Measurements from ENCODE around the gene KNDC1.
"Not testable (repeated sequence)": the region's sequence is repeated elsewhere in the genome, so short reads cannot be mapped to it uniquely, and the experiment has no call there.

Gene KNDC1

DNA sequence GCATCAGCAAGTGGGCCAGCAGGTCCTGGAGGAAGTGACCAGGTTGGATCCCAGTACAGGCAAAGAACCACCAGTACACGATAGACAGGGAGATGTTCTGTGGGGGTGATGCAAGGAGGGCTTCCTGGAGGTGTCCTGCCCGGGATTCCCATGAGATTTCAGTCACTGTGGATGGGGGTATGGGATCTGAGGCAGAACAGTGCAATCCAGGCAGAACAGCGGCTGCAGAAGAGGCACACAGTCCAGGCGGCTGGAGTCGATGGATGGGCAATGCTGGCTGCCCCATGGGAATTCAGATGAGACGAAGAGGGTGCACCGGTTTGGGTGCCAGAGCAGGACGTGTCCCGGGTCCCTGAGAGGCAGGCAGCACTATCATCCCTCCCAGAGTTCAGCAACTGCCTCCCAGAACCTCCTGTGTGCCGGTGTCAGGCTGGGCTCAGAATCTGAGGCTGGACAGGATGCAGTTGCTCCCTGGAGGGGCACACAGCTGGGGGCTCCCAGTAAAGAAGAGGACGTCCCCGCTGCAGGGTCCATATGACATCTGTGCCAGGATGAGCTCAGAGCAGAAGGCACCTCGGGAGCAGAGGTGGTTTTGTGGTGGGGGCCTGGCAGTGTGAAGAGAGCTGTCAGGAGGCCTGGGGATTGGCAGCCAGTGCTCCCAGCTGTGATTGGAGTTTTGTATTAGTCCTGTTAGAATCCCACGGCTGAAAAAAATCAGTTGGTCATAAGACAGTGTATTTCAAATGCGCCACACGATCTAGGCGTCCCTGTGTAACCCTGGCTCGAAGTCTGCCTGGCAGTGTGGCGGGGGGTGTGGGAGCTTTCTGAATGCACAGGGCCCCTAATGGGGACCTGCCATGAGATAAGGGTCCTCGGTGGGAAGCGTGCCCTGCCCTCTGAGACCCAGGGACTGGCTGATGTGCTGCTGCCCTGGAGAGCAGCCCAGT lies 3.2 kb downstream of the KNDC1 start:
- no peak for DNase-seq

DNA sequence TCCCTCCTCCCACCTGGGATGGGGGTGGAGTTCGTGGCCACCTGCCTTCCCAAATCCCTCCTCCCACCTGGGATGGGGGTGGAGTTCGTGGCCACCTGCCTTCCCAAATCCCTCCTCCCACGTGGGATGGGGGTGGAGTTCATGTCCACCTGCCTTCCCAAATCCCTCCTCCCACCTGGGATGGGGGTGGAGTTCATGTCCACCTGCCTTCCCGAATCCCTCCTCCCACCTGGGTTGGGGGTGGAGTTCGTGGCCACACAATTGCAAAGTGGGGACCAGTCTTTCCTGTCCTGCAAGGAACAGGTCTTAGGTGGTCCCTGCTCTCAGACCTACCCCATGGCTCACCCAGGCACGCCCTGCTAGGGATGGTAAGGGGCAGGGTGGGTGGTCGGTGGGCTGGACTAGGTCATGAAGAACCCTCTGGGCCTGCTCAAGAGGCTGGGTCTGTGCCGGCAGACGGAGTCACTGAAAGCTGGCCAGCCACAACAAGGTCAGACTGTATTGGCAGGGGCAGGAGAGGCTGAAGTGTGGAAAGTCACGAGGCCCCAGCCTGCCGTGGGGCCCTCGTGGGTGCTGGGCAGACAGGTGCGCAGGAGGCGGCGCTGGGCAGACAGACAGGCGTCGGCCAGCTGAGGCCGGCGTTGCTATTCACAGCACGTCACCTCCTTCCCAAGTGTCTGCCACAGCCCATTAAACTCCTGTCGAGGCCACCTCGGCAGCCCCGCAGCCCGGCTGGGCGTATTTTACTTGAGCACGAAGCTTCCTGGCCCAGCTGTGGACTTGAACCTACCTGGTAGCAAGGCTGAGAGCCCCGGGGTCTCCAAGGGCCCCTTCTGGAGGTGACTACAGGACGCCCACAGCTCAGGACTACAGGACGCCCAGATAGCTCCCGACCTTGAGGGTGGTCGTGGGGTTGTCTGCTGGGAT lies 4.1 kb downstream of the KNDC1 start:
- no peak for DNase-seq

DNA sequence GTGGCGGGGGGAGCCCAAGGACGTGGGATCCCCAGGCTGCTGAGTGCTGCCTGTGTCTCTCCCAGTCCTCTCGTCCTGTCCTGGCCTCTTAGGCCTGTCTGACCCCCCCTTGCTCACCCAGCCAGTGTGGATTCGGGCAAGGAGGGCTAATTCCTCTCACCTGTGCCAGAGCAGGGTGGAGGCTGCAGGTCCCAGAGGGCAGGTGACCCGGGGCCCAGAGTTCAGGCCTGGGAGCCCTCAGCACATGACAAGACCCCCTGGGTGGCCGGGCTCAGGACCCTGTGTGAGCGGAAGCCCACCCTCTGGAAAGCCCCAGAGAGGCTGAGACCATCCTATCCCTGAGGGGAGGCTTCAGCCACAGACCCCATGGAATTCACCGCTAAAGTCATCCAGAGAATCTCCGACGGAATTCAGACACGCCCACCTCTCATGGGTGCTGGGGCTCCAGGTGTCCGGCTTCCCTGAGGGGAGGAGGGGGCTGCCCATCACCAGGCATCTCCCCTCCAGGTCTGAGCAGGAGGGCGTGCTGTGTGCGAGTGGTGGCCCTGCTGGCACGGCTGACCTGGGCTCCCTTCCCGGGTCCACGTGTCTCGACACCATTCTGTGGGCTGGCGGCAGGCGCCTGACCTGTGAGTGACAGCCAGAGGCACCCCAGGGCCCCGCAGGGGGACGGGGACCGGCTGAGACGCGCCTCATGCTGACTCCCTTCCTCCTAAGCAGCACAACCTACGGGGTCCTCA lies 5.0 kb downstream of the KNDC1 start:
- no peak for DNase-seq

- DNase-seq = no peak
These were observed 5.8 kb downstream of the KNDC1 start for GRCh38 chr10:133165556-133166503.

DNA sequence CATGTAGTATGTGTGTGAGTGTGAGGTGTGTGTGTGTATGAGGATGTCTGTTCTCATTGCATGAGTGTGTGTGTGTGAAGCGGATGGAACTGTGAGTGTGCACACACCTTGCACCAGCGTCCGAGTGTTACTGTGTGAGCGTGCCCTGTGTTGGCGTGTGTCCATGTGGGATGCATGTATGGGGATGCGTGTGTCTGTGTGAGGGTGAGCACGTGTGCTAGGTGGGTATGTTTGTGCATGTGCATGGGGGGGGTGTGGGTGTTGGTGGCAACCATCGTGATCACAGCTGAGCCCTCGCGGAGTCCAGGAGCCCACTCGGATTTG lies 6.4 kb downstream of the KNDC1 start:
- DNase-seq = no peak

DNA sequence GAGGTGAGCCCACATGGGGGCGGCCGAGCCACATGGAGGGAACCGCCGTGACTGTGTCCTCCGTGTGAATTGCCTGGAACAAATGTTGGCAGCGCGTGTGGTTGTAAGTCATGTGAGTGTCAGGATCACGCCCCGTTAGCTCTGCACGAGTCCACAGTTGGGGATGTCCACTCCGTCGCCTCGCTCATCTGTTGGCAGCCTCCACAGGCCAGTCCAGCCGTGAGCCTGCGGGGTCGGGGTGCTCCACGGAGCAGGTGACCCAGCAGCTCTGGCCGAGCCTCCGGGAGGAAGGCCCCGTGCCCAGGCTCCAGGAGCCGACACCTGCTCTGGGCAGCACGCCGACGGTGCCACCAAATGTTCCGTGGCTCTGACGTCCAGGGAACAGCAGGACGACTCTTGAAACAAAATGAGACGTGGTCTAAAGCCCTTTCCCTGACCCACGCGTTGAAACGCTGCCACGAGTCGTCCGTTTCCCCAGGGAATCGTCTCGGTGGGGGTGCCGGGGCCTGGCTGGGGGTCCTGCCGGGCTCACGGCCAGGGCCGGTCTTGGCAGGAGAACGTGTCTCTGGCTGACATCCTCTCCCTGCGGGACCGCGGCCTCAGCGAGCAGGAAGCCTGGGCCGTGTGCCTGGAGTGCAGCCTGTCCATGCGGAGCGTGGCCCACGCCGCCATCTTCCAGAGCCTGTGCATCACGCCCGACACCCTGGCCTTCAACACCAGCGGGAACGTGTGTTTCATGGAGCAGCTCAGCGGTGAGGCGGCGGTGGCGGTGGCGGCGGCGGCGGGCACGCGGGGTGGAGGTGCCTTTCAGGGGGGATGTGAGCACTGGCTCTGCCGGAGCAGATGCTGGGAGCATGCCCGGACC lies 7.0 kb downstream of the KNDC1 start:
- DNase-seq = no peak

- no peak for DNase-seq
These were observed 7.9 kb downstream of the KNDC1 start for GRCh38 chr10:133167693-133168616.

DNA sequence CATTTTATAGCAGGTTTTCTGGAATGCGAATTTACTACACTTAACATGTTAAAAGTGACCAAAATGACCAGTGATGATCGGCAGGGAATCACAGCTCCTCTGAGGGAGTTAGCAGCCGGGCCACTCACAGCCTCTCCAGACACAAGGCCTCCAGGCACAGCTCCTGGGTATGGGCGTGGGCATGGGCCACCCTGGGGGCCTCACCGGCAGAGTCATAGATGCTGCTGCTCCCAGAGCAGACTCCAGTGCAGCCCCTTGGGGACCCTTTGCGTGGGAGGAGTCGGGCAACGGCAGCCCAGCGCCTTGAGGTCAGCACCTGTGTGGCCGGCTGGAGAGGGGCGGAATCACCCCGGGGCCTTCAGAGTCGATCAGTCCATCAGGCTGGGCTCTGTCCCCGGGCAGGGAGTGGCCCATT lies 8.6 kb downstream of the KNDC1 start:
- no peak for DNase-seq

- no peak for DNase-seq
These were observed 9.3 kb downstream of the KNDC1 start for GRCh38 chr10:133169173-133169947.

- DNase-seq = no peak
These were observed 10.1 kb downstream of the KNDC1 start for GRCh38 chr10:133170092-133170491.

DNA sequence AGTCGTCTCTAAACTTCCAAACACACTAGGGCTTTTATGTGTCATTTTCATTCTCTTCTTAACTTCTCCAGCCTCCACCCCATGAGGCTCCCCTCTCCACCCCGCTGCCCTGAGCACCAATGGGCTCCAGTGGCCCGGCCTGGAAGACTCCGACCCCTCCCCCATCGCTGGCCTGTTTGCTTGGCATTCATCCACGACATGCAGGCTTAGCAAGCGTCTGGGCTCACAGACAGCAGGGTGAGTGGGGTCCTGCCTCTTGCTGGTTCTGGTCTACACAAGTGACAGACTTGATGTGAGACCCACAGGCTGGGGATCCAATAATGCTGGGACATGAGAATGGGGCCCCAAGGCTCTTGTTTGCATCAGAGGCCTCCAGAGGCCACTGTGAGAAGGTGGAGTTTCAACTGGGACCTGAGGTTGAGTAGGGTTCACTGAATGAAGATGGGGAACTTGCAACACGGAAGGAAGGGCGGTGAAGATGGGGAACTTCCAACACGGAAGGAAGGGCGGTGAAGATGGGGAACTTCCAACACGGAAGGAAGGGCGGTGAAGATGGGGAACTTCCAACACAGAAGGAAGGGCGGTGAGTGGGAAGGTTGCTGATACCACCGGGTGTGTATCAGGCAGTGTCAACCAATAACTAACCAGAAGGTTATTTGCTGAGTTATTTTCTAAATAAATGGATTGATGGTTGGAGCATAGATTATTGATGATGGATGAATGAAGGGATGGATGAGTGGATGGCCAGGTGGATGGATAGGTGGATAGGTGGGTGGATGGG lies 14.0 kb downstream of the KNDC1 start:
- no peak for DNase-seq

DNA sequence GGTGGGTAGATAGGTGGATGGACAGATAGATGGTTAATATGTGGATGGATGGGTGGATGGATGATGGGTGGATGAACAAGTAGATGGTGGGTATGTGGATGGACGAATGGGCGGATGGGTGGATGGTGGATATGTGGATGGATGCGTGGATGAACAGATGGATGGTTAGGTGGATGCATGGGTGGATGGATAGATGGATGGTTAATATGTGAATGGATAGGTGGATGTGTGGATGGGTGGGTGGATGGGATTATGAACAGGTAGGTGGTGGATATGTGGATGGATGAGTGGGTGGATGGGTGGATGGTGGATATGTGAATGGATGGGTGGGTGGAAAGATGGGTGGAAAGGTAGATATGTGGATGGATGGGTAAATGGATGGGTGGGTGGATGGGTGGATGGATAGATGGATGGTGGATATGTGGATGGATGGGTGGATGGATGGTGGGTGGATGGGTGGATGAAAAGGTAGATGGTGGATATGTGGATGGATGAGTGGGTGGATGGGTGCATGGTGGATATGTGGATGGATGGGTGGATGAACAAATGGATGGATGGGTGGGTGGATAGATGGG lies 14.8 kb downstream of the KNDC1 start:
- DNase-seq = no peak

DNA sequence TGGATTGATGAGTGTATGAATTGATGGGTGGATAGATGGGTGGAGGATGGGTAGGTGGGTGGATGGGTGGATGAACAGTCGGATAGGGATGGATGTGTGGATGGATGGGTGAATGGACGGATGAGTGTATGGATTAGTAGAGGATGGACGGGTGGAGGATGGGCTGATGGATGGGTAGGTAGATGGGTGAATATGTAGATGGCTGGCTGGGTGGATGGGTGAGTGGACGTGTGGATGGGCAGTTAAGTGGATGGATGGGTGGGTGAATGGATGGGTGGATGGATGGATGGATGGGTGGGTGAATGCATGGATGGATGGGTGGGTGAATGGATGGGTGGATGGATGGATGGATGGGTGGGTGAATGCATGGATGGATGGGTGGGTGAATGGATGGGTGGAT lies 15.6 kb downstream of the KNDC1 start:
- DNase-seq = not testable (repeated sequence)

- no peak for DNase-seq
These were observed 16.5 kb downstream of the KNDC1 start for GRCh38 chr10:133176546-133176945.

DNA sequence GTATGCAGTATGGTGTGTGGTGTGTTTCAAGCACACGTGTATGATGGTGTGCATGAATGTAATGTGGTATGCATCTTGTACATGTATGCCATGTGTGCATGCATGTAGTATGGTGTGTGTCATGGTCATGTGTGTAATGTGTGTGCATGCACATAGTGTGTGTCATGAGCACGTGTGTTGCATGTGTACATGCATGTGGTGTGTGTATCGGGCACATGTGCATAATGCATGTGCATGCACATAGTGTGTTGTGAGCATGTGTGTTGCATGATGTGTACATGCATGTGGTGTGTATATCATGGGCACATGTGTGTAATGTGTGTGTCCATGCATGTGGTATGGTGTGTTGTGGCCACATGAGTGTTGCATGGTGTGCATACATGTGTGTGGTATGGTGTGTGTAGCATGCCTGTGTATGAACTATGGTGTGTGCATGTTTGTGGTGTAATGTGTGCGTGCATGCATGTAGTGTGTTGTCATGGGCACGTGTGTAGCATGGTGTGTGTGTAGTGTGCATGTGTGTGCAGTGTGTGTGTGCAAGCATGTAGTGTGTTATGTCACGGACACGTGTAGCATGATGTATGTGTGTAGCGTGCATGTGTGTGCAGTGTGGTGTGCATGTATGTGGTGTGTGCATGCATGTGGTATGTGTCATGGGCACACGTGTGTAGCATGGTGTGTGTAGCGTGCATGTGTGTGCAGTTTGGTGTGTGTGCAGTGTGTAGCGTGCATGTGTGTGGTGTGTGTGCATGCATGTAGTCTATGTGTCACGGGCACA lies 17.6 kb downstream of the KNDC1 start:
- DNase-seq = no peak

DNA sequence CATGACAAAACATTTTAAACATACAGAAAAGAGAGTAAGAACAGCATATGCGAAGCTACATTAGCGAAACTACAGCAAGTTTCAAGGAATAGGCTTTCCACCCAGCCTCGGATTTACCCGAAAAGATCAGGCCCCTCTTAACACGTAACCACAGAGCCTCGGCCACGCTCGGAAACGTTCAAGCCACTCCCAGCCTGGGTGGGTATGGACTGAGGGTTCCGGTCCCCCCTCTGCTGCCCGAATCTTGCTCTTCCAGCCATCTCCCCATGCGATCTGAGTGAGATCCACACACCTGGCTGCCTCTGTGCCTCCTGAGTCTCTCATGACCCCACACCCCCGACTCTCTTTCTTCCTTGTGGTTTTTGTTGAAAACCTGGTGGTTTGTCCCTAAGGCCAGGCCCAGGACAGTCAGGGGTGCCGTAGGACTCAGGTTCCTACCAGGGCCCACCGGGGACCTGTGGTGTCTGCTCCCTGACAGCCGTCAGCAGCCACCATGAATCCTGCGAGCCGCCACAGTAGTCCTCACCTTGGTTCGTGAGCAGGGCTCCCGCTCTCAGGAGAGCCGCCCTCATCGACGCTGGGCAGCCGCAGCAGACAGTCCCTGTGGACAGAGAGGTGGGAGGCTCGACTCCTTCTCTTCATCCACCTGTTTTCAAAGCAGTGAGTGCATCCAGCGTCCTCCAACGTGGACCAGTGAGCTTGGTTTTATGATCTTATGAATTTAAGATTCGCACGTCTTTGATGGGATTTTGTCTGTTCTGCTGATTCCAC lies 18.5 kb downstream of the KNDC1 start:
- no peak for DNase-seq

Measured in activated CD4-positive, alpha-beta T cell treated with anti-CD3 and anti-CD28 coated beads, Interleukin-2, amount 50 U/mL, for 1 hour (primary cell).